Measurements from ENCODE around the gene STEAP1.

- TF ChIP-seq CHD2 (IDR thresholded peaks at IDR 0.05; ENCODE audit: low read depth, low read length) (no peak), PML (IDR thresholded peaks at IDR 0.05; ENCODE audit: low read length) (no peak), ZNF76 (CRISPR knock-in tag; IDR thresholded peaks at IDR 0.05; ENCODE audit: borderline replicate concordance) (no peak), SIX5 (IDR thresholded peaks at IDR 0.05; ENCODE audit: borderline replicate concordance in 1 of 2, insufficient read depth in 1 of 2, low read depth in 1 of 2, low read length in 2 of 2) (no peak), PKNOX1 (IDR thresholded peaks at IDR 0.05) (no peak), ZNF57 (CRISPR knock-in tag; IDR thresholded peaks at IDR 0.05) (no peak), EP300 (IDR thresholded peaks at IDR 0.05; ENCODE audit: low read length) (no peak)
Measured at GRCh38 chr7:90165724-90166123, 11.5 kb downstream of the STEAP1 start.
